Liver (tissue), 9 donors: ENCODE measurements around the gene TOMM22. TPM values are rescaled to one million over a fixed set of nuclear protein-coding genes. Genes with fewer than 3 reads are reported as not detected.
A peak's percentile ranks its signal among the peaks of the same experiment; 100 is the strongest.

Experiments
- DNase-seq: peaks from one replicate; pipeline ENCODE4 v3.0.0-alpha.2; 2017; ENCODE audit warnings: low spot score
- H3K27ac ChIP-seq, 2 donors: one replicate each; pipeline ENCODE4 v1.7.0; 2013; ENCODE audit warnings: inconsistent platforms in 2 of 2, low read length in 2 of 2, control low read depth in 1 of 2, low read depth in 1 of 2, mild to moderate bottlenecking in 1 of 2
- H3K27me3 ChIP-seq, 4 donors: one replicate each; pipeline versions ENCODE4 v1.6.1 to v1.7.0; 2013; ENCODE audit warnings: low read length in 3 of 4, inconsistent platforms in 1 of 4, mild to moderate bottlenecking in 1 of 4, moderate library complexity in 1 of 4; ENCODE audit not compliant: control insufficient read depth in 4 of 4, insufficient read depth in 4 of 4
- H3K36me3 ChIP-seq, 4 donors: one replicate each; pipeline versions ENCODE4 v1.6.1 to v1.7.0; 2013; ENCODE audit warnings: low read length in 3 of 4, mild to moderate bottlenecking in 3 of 4, low read depth in 1 of 4, moderate library complexity in 1 of 4; ENCODE audit not compliant: control insufficient read depth in 4 of 4, insufficient read depth in 3 of 4
- H3K4me1 ChIP-seq, 4 donors: one replicate each; pipeline versions ENCODE4 v1.6.1 to v1.7.0; 2013; ENCODE audit warnings: low read length in 3 of 4, mild to moderate bottlenecking in 3 of 4, moderate library complexity in 1 of 4; ENCODE audit not compliant: control insufficient read depth in 4 of 4, insufficient read depth in 4 of 4
- H3K4me3 ChIP-seq, 3 donors: one replicate each; pipeline versions ENCODE4 v1.6.1 to v1.7.0; 2013; ENCODE audit warnings: low read length in 3 of 3, control low read depth in 1 of 3, low read depth in 1 of 3, mild to moderate bottlenecking in 1 of 3
- H3K9ac ChIP-seq, 2 donors: one replicate each; pipeline ENCODE4 v1.7.0; 2013; ENCODE audit warnings: low read length in 2 of 2, mild to moderate bottlenecking in 2 of 2, moderate library complexity in 2 of 2, control low read depth in 1 of 2, low read depth in 1 of 2
- H3K9me3 ChIP-seq, 4 donors: one replicate each; pipeline versions ENCODE4 v1.6.1 to v1.7.0; 2013; ENCODE audit warnings: low read length in 3 of 4; ENCODE audit not compliant: control insufficient read depth in 4 of 4
- EGR1 ChIP-seq, 2 donors: IDR thresholded peaks; 2 replicates each; pipeline ENCODE4 v1.6.1; 2016 to 2018; ENCODE audit warnings: antibody characterized with exemption in 2 of 2, low read depth in 2 of 2
- FOXA1 ChIP-seq: IDR thresholded peaks from 2 replicates; pipeline ENCODE4 v1.6.1; 2016; ENCODE audit warnings: antibody characterized with exemption
- FOXA2 ChIP-seq: IDR thresholded peaks from 2 replicates; pipeline ENCODE4 v1.6.1; 2016; ENCODE audit warnings: antibody characterized with exemption
- GABPA ChIP-seq, 2 donors: IDR thresholded peaks in 1 of 2; conservative IDR thresholded peaks in 1 of 2; 2 replicates each; pipeline ENCODE4 v1.6.1; 2016; ENCODE audit warnings: antibody characterized with exemption in 2 of 2, mild to moderate bottlenecking in 1 of 2, moderate library complexity in 1 of 2
- HNF4A ChIP-seq, 2 donors: conservative IDR thresholded peaks; 2 replicates each; pipeline ENCODE4 v1.6.1; 2016; ENCODE audit warnings: antibody characterized with exemption in 2 of 2, mild to moderate bottlenecking in 2 of 2
- HNF4G ChIP-seq: IDR thresholded peaks from 2 replicates; pipeline ENCODE4 v1.6.1; 2016; ENCODE audit warnings: antibody characterized with exemption
- JUND ChIP-seq, 2 donors: IDR thresholded peaks; 2 replicates each; pipeline ENCODE4 v1.6.1; 2016; ENCODE audit warnings: antibody characterized with exemption in 2 of 2
- NR2F2 ChIP-seq: IDR thresholded peaks from 2 replicates; pipeline ENCODE4 v1.6.1; 2016; ENCODE audit warnings: antibody characterized with exemption
- RAD21 ChIP-seq, 2 donors: IDR thresholded peaks; 2 replicates each; pipeline ENCODE4 v1.6.1; 2016; ENCODE audit warnings: antibody characterized with exemption in 2 of 2, mild to moderate bottlenecking in 2 of 2
- RXRA ChIP-seq, 2 donors: IDR thresholded peaks; 2 replicates each; pipeline ENCODE4 v1.6.1; 2017 to 2018; ENCODE audit warnings: antibody characterized with exemption in 2 of 2, mild to moderate bottlenecking in 1 of 2
- SP1 ChIP-seq: IDR thresholded peaks from 2 replicates; pipeline ENCODE4 v1.6.1; 2018; ENCODE audit warnings: antibody characterized with exemption, mild to moderate bottlenecking
- TAF1 ChIP-seq: conservative IDR thresholded peaks from 2 replicates; pipeline ENCODE4 v1.6.1; 2016; ENCODE audit warnings: antibody characterized with exemption, mild to moderate bottlenecking
- YY1 ChIP-seq: IDR thresholded peaks from 2 replicates; pipeline ENCODE4 v1.6.1; 2016; ENCODE audit warnings: antibody characterized with exemption, mild to moderate bottlenecking
- WGBS: extraction: QIAGEN DNeasy Blood & Tissue Kit; methylation state at CpG from one replicate; pipeline ENCODE4 v1.1.7; 2013; 5-methylcytosine and 5-hydroxymethylcytosine counted together
- polyA plus RNA-seq, 2 donors: library from polyadenylated mRNA; stranded (reverse) in 1 of 2; unstranded in 1 of 2; fragments of 200-250 nt in 1 of 2; fragments of >200 nt in 1 of 2; fragmentation: Nextera tagmentation in 1 of 2; extraction: Ambion mirVana in 1 of 2; gene quantifications; one replicate each; pipeline versions ENCODE4 v1.2.1 to v1.2.3, GENCODE V29; 2013 to 2015
- total RNA-seq, 2 donors: library from RNA; depleted of rRNA; stranded (reverse); fragments of >200 nt; gene quantifications; one replicate each; pipeline ENCODE4 v1.2.3, GENCODE V29; 2014
- TF ChIP-seq, protein P1 (sequence below): IDR thresholded peaks from 2 replicates; pipeline ENCODE4 v1.6.1; 2016; ENCODE audit warnings: antibody characterized with exemption
- TF ChIP-seq, protein P2 (sequence below): fragments of 150-350 bp; IDR thresholded peaks from 2 replicates; pipeline ENCODE4 v1.5.1; 2017; ENCODE audit warnings: improper control_type of control experiment, low read depth, low read length; ENCODE audit not compliant: missing input control
- TF ChIP-seq, protein P3 (sequence below): IDR thresholded peaks from 2 replicates; pipeline ENCODE4 v1.6.1; 2016; ENCODE audit warnings: antibody characterized with exemption
- TF ChIP-seq, protein P4 (sequence below): IDR thresholded peaks from 2 replicates; pipeline ENCODE4 v1.6.1; 2016; ENCODE audit warnings: antibody characterized with exemption, mild to moderate bottlenecking
- TF ChIP-seq, protein P5 (sequence below): IDR thresholded peaks from 2 replicates; pipeline ENCODE4 v1.6.1; 2016; ENCODE audit warnings: antibody characterized with exemption
- donor health status: healthy.
- donor health status: healthy.
- donor health status: healthy.
- donor health status: healthy.
- donor health status: healthy.

Gene TOMM22
- total RNA-seq (10 to 100 TPM; 20.2 to 20.8 TPM), polyA plus RNA-seq (10 to 100 TPM; 21.9 to 44.3 TPM)

DNA sequence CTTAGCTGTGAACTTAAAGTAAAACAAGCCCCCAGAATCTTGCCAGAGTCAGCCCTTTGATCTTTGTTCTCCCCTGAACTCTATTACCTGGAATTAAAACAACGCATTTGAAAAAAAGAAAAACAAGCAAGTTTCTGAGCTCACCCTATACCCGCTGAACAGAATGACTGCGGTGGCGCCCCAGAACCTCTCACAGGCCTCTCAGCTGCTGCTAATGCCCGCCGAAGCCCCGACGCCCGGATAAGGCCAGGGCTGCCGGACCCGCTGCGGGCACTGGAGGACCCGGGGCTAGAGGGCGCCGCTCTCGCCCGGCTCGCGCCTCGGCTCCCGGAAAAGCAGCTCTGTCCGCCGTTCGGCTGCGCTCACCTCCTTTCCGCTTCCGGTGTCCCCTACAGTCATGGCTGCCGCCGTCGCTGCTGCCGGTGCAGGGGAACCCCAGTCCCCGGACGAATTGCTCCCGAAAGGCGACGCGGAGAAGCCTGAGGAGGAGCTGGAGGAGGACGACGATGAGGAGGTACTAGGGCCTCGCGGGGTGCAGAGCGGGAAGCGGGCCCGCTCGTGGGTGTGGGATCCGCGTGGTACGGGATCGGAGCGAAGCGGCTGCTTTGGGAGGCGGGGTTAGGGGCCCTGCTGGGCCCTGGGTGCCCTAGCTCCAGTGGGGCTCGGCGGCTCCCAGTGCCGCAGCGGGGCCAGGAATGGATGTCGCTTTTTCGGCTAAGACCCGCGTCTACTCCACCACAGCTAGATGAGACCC is at the start of gene TOMM22:
TOMM22 (plus strand) TSS at position 376 of the 754 bp plus-strand sequence; CDS start at position 398, 22 bp downstream.
- H3K27ac ChIP-seq = peak within 1 kb of the TSS; percentile 65 to 74
- TF ChIP-seq NR2F2 = peak; percentile 33
- TF ChIP-seq, protein P1, sequence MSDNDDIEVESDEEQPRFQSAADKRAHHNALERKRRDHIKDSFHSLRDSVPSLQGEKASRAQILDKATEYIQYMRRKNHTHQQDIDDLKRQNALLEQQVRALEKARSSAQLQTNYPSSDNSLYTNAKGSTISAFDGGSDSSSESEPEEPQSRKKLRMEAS = peak; percentile 67
- TF ChIP-seq TAF1 = no peak
- TF ChIP-seq RAD21 (IDR thresholded peaks at IDR 0.05) = peak; percentile 63 to 73
- peak; percentile 12 for TF ChIP-seq FOXA2
- TF ChIP-seq HNF4G = peak; percentile 30
- TF ChIP-seq JUND (IDR thresholded peaks at IDR 0.05) = no peak
- TF ChIP-seq, protein P2, sequence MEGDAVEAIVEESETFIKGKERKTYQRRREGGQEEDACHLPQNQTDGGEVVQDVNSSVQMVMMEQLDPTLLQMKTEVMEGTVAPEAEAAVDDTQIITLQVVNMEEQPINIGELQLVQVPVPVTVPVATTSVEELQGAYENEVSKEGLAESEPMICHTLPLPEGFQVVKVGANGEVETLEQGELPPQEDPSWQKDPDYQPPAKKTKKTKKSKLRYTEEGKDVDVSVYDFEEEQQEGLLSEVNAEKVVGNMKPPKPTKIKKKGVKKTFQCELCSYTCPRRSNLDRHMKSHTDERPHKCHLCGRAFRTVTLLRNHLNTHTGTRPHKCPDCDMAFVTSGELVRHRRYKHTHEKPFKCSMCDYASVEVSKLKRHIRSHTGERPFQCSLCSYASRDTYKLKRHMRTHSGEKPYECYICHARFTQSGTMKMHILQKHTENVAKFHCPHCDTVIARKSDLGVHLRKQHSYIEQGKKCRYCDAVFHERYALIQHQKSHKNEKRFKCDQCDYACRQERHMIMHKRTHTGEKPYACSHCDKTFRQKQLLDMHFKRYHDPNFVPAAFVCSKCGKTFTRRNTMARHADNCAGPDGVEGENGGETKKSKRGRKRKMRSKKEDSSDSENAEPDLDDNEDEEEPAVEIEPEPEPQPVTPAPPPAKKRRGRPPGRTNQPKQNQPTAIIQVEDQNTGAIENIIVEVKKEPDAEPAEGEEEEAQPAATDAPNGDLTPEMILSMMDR = peak; percentile 40
- peak; percentile 99 for TF ChIP-seq YY1
- TF ChIP-seq, protein P3, sequence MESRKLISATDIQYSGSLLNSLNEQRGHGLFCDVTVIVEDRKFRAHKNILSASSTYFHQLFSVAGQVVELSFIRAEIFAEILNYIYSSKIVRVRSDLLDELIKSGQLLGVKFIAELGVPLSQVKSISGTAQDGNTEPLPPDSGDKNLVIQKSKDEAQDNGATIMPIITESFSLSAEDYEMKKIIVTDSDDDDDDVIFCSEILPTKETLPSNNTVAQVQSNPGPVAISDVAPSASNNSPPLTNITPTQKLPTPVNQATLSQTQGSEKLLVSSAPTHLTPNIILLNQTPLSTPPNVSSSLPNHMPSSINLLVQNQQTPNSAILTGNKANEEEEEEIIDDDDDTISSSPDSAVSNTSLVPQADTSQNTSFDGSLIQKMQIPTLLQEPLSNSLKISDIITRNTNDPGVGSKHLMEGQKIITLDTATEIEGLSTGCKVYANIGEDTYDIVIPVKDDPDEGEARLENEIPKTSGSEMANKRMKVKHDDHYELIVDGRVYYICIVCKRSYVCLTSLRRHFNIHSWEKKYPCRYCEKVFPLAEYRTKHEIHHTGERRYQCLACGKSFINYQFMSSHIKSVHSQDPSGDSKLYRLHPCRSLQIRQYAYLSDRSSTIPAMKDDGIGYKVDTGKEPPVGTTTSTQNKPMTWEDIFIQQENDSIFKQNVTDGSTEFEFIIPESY = peak; percentile 46
- TF ChIP-seq, protein P4, sequence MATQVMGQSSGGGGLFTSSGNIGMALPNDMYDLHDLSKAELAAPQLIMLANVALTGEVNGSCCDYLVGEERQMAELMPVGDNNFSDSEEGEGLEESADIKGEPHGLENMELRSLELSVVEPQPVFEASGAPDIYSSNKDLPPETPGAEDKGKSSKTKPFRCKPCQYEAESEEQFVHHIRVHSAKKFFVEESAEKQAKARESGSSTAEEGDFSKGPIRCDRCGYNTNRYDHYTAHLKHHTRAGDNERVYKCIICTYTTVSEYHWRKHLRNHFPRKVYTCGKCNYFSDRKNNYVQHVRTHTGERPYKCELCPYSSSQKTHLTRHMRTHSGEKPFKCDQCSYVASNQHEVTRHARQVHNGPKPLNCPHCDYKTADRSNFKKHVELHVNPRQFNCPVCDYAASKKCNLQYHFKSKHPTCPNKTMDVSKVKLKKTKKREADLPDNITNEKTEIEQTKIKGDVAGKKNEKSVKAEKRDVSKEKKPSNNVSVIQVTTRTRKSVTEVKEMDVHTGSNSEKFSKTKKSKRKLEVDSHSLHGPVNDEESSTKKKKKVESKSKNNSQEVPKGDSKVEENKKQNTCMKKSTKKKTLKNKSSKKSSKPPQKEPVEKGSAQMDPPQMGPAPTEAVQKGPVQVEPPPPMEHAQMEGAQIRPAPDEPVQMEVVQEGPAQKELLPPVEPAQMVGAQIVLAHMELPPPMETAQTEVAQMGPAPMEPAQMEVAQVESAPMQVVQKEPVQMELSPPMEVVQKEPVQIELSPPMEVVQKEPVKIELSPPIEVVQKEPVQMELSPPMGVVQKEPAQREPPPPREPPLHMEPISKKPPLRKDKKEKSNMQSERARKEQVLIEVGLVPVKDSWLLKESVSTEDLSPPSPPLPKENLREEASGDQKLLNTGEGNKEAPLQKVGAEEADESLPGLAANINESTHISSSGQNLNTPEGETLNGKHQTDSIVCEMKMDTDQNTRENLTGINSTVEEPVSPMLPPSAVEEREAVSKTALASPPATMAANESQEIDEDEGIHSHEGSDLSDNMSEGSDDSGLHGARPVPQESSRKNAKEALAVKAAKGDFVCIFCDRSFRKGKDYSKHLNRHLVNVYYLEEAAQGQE = peak; percentile 76
- TF ChIP-seq, protein P5, sequence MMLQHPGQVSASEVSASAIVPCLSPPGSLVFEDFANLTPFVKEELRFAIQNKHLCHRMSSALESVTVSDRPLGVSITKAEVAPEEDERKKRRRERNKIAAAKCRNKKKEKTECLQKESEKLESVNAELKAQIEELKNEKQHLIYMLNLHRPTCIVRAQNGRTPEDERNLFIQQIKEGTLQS = no peak
- TF ChIP-seq GABPA (IDR thresholded peaks at IDR 0.05 in 1 of 2, conservative IDR thresholded peaks at IDR 0.05 in 1 of 2) = peak; percentile 86 to 99
- TF ChIP-seq EGR1 (IDR thresholded peaks at IDR 0.05; ENCODE audit: low read depth in 2 of 2) = peak in 1 of 2 donors; percentile 57
- peak in 1 of 2 donors; percentile 88 for TF ChIP-seq HNF4A (conservative IDR thresholded peaks at IDR 0.05)
- peak in 1 of 2 donors; percentile 13 for TF ChIP-seq RXRA (IDR thresholded peaks at IDR 0.05)
- peak; percentile 69 for TF ChIP-seq SP1
- TF ChIP-seq FOXA1 = peak; percentile 35
- peaks cover 4 to 34% (median 11%) of the 10 kb centered on the region in 4 donors for H3K36me3 ChIP-seq
- H3K9me3 ChIP-seq = no peaks in the 10 kb centered on the region
- no peaks in the 10 kb centered on the region for H3K27me3 ChIP-seq
- under 1% methylated on average over 60 of the region's 60 CpGs for whole genome bisulfite sequencing
- H3K4me1 ChIP-seq = peaks cover 2 to 11% (median 8%) of the 10 kb centered on the region in 4 donors
- peak within 1 kb of the TSS; percentile 65 to 100 (median 74) for H3K4me3 ChIP-seq
- H3K9ac ChIP-seq = peak within 1 kb of the TSS; percentile 85 to 89
- peak; percentile 90 for DNase-seq
